ENCODE data around the gene AXL.
"Not testable (repeated sequence)": the region's sequence is repeated elsewhere in the genome, so short reads cannot be mapped to it uniquely, and the experiment has no call there.

AXL gene

DNA sequence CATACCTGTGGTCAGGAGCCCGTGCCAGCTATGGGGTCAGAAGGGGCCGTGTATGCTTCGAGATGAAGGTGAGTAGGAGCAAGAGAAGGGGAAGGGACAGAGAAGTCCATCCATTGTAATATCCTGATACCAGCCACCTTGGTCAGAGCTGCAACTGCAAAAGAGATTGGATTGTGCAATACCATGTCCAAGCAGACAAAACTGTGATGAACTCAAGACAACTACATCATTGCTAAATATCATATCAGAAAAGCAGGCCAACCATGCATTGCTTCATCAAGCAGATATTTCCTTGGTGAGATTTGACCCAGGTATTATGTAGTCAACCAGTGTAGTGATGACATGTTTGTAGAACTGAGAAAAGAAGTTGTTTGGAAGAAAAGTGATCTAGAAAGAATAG lies 57.2 kb downstream of the AXL start:
- no peak for DNase-seq (ENCODE audit: low spot score)

DNA sequence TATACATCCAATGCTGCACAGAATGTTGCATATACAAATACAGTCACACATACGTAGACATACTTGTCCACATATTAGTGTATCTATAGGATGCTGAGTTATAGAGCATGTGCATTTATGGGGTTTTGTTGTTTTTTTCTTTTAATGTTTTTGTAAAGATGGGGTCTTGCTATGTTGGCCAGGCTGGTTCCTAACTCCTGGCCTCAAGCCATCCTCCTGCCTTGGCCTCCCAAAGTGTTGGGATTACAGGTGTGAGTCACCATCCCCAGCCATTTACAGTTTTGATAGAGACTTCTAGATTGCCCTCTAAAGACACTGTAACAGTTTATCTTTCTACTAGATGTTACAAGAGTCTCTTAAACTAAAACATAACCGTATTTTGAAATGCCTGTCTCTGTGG lies 59.5 kb downstream of the AXL start:
- DNase-seq (ENCODE audit: low spot score) = no peak

DNA sequence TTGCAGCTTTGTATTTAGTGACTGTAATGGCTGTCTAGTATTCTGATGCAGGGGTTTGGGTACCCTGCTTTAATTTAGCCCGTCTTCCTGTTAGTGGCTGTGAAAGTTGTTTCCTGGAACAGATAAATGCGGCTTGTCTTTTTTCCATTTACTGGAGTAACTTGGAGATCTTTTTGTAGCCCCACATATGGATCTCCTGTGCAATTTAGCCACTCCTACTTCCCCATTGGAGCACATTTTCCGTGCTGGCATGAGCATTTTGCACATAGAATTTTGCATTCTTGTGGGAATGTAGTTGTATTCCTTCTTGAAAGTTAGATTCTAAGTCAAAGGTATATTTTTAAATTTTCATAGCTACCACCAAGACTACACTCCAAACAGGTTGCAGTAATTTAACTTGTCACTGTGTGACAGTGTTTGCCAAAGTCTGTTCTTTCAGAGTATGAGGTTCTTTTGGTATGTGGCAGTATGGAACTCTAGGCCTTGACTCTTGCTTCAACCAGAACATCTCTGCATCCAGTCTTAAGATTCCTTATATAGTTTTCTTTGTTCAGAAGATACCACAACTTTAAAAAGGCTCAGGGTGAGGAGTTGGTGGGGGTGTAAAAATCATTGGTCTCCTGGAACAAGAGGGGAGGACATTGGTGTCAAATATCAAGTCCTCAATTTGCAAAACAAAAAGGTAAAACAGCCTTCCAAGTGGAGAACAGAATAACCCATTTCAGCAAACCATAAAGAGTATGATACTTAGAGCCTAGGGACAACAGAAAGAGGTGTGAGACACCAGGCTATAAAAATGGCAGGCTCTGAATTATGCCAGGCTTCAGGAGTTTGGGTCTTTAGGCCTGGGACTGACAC lies 69.9 kb downstream of the AXL start:
- no peak for DNase-seq (ENCODE audit: low spot score)

DNA sequence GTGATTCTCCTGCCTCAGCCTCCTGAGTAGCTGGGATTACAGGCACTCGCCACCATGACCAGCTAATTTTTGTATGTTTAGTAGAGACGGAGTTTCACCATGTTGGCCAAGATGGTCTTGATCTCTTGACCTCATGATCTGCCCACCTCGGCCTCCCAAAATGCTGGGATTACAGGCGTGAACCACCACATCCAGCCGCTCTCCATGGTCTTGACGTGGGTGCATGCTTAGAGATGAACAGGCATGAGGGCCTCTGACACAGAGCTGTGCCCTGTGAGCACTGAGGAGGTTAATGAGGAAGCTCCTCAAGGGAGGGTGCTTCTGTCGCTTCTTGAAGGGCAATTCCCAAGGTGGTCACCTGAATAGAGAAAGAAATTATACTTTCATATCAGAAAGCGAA lies 70.8 kb downstream of the AXL start:
- not testable (repeated sequence) for DNase-seq (ENCODE audit: low spot score)

DNA sequence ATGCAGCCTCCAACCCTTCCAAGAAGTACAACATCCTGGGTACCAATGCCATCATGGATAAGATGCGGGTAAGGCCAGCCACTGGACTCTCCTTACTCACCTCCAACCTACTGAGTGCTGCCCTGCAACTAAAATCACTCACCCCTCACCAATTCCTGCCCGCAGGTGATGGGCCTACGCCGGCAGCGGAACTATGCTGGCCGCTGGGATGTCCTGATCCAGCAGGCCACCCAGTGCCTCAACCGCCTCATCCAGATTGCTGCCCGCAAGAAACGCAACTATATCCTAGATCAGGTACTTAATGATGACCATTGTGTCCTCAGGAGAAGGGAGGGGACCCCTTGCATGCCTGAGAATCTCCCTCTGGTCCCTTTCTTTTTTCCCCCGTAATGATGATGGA lies 75.4 kb downstream of the AXL start:
- no peak for DNase-seq (ENCODE audit: low spot score)

DNA sequence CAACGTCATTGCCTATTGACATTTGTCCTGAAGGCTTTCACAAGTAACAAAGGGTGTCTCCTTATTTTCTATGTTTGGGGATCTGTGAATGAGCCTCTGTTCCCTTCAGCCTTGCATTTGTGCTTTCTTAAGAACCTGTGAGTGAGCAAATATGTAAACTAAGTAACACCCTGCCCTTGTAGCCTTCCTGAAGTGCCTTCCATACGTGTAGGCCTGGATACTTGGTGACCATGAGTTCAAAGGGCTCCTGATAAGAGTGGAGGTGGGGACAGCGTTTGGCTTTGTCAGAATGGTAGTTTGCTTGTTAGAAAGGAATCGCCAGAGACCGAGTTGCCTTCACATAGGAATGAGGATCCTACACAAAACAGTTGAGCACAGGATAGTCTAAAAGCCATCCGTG lies 76.5 kb downstream of the AXL start:
- DNase-seq (ENCODE audit: low spot score) = no peak

DNA sequence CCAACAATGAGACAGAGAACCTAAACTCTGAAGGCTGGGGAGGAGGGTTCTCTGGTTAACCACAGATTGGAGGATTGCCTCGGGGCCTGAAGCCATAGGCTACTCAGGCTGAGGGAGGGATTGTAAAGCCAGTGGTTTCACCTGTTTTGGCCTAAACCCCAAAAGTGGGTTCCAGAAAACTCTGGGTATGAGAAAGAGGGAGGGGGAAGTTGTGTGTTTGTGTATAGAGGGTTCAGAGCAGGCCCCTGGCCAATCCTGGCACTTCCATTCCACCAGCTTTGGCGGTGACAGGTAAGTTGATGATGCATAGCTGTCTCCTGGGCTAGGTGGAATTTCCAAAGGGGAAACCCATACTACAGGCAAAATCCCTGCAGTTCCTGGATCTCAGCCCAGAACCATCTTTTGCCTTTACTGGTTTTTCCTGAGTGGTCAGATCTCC lies 77.4 kb downstream of the AXL start:
- DNase-seq (ENCODE audit: low spot score) = no peak

DNA sequence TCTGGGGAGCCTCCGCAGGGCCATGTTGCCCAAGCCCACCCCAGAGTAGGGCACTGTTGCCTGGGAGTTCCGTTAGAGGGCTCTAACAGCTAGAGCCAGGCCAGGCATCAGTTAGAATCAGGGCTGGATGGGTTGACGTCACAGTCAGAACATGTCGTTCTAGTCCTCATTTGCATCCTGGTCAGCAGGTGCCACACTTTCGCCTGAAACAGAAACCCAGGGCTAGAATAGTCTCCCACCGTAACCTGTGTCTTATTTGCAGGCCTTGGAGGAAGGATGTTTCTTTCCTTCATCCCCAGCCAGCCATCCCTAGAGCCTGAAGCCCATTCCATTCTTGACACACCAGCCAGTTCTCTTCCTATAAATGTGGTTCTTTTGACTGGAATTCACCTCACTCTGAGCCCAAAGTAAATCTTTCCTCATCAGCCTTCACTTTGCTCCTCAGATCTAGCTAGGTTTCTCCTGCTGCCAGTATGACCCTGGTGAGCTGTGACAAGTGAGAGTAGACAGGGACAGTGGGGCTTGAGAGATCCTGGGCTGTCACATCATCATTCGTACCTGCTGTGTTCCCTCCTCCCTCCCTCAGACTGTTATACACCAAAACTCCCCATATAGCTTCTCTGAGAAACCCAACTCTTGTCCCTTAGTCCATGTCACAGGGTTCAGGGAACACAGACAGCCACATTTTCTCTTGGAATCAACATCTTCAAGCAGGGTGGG lies 78.8 kb downstream of the AXL start:
- no peak for DNase-seq (ENCODE audit: low spot score)

DNA sequence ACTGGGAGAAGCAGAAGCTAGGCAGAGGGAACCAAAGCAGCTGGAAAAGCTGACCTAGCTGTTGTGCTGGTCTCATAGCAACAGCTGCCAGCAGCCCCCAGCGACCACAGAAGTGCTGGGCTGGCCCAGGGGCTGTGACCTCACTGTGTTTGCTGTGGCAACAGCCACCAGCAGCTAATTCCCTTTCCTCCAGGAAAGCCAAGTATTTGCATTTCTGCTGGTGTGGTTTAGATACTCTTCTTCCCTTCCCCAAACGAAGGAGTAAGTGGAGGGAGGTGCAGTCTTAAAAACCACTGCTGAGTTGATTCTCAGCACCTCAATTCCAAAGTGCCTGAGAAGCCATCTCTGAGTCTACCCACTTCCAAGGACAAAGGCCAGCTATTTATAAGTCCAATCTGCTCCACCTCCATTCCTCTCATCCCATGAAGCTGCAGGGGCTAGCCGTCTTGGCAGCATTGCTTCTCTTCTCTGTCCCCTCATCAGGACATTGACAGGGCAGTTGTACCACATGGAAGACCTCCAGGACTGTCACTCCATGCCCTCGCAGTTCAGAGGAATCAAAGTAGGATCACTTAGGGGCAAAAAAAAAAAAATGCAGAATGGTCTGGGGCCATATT lies 79.4 kb downstream of the AXL start:
- no peak for DNase-seq (ENCODE audit: low spot score)

DNA sequence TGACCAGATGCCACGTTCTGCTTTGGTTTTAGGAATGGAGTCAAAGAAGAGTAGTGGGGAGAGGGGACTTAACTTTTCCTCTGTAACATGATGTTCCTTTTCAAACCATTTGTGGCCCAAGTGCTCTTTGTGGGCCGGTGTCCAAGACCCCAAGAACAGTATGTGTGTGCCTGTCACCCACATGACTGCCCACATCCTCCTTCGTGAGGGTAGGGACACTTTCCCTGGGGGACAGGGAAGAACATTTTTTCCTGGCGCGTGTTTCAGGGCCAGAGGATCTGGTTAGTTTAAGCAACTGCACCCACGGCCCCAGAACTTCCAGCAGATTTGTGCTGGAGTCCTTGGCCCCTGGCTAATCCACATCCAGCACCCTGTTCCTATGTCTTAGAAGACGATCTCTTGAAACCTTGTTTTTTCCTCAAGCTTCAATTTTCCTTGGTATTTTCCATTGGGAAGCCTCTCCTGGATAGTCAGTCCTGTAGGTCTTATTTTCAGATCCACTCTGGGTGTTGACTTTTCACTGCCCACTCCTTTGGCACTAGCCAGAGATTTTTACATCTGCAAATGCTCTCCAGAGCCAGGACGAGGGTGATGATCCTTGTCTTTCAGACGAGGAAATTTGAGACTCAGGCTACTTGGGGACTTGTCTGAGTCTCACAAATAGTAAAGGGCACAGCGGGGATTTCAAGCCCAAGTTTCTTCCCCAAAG lies 80.2 kb downstream of the AXL start:
- DNase-seq (ENCODE audit: low spot score) = no peak

DNA sequence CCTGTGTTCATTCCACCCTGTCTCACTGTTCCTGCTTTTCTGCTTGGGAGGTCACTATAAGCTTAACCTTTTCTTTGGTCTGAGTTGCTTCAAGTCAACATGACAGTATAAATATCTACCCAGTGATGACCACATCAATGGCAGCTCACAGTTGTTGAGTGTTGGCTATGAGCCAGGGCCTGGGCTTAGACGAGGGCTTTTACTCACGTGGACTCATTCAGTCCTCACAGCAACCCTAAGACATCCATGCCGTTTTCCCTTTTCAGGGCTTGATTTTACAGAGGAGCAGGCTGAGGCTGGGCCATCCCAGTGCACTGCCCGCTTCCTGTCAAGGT lies 80.7 kb downstream of the AXL start:
- DNase-seq (ENCODE audit: low spot score) = no peak

DNA sequence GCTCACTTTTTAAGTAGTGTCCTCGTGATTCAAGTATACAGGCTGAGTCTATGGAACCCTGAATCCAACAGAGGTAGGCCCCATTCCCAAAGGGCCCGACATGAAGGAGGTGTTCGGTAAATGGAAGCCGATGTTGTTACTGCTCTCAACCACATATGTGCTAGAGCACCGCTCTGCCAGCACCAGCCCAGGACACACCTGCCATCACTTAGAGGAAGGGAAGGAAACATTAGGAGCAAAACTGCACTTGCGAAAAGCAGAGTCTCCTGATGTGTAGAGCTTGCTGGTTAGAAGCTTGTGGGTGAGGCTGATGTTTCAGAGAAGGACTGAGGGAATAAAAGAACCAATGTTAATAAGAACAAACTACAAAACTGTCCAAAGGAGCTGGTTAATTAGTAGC lies 81.5 kb downstream of the AXL start:
- DNase-seq (ENCODE audit: low spot score) = no peak

DNA sequence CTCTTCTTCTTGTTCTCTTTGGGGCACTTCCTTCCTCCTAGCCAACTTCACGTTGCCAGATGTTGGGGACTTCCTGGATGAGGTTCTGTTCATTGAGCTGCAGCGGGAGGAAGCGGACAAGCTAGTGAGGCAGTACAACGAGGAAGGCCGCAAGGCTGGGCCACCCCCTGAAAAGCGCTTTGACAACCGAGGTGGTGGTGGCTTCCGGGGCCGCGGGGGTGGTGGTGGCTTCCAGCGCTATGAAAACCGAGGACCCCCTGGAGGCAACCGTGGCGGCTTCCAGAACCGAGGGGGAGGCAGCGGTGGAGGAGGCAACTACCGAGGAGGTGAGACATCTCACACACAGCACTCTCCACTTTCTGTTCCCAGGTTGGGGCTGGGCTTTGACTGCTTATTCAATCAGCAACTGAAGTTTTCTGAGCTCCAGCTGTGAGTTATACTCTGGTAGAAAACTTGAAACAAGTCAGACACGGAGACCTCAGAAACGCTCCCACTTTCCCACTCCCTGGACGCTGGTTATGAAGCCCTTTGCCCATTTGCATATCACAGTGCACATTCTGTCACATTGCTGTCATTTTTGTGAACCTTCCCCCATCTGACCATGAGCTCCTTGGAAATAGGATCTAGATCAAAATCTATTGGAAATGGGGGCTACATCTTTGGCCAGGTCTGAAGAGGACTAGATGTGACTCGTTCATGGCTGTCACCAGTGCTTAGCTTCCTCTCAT lies 83.8 kb downstream of the AXL start:
- DNase-seq (ENCODE audit: low spot score) = no peak

DNA sequence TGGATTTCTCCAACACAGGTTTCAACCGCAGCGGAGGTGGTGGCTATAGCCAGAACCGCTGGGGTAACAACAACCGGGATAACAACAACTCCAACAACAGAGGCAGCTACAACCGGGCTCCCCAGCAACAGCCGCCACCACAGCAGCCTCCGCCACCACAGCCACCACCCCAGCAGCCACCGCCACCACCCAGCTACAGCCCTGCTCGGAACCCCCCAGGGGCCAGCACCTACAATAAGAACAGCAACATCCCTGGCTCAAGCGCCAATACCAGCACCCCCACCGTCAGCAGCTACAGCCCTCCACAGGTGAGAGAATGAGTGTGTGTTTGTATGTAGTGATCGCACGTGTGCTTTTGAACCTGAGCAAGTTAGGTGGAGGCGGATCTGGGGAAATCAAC lies 84.9 kb downstream of the AXL start:
- DNase-seq (ENCODE audit: low spot score) = no peak

DNA sequence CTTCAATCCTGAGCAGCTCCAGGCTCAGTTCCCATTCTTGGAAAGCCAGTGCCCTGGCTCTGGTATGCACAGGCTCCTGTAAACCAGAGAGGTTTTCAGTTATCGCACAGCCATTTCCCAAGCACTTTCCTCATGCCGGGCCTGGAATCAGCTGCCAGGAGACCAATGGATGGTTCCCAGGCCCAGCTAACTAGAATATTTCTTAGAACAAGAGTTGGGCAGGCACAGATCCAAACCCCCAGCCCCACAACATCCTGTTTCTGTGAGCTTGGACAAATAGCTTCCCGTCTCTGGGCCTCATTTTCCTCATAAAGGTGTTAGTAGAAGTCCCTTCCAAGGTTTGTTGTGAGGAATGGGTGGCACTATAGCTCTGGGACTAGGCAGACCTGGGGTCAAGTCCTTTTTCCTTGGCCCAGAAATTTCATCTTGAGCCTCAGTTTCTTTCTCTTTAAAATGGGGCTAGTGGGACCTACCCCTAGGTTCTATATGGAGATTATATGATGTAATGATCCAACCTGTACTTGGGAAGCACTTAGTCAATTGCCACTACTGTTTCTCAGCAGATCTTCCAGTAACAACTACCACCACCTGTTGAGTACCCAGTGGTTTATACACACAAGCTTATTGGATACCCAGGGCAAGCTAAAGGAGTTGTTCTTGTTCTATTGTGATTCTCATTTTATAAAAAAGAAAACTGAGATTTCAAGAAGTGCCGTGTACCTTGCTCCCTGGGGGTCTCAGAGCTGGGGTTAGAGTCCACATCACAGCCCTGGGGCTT lies 85.9 kb downstream of the AXL start:
- no peak for DNase-seq (ENCODE audit: low spot score)

DNA sequence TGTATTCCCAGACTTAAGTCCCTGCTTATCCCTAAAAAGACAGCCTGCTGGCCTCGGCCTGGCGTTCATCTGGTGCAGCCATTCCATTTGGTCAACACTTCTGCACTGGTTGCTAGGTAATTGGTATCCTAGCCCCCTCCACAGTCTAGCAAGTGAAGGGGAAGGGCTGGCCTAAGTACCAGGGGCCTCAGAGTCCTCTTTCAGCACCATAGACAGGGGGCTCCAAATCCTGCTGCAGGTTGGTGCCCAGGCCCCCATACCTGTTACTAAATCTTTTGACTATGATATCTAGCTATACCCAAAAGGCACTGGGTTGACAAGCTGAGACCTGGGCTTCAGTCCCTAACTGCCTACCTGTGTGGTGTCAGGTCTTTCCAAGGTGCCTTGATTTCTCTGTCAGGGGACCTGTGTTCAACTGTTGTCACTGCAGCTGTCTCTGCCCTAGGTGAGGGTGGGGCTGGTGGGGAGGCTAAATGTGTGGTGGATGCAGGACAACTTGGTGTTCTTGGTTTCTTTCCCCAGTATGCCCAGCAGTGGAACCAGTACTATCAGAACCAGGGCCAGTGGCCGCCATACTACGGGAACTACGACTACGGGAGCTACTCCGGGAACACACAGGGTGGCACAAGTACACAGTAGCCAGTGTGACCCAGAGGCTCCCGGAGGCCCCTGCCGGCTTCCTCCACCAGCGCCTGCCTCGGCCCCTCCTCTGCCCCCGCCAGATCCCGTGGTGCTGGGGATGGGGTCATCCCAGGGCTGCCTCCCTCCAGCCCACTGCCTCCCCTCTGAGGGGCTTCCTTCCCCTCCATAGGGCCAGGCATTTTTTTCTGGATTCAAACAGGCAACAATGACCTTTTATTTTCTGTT lies 87.1 kb downstream of the AXL start:
- no peak for DNase-seq (ENCODE audit: low spot score)

DNA sequence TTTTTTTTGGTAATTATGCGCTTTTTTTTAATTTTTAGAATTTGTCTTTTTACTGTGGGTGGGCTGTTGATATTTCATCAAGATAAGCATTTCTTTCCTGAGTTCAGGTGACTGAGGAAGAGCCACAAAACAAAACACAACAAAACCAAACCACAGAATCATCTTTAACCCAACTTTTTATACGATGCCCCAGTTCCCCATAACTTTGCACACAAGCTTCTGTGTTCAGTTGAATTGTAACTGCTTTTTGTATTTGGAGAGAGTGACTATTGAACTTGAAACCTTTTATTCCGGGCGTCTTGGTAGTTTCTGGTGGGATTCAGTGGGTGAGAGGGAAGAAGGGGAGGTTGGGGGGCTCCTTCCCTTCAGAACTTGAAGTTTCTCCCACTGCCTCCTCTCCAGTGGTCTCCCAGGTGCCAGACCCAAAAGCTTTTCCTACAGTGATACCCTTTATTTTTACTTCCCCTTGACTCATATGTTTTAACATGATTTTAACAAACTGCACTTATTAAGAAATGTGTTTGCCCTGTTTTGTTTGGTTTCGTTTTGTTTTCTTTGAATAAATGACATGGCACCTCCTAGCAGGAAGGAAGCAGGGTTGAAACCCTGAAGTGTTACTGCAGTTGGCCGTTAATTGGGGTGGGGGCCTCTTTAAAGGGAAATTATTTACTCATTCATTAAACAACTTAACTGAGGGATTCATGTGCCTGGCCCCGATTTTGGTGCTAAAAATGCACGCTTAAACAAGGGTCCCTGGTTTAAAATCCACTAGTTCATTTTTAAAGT lies 88.3 kb downstream of the AXL start:
- no peak for DNase-seq (ENCODE audit: low spot score)

DNA sequence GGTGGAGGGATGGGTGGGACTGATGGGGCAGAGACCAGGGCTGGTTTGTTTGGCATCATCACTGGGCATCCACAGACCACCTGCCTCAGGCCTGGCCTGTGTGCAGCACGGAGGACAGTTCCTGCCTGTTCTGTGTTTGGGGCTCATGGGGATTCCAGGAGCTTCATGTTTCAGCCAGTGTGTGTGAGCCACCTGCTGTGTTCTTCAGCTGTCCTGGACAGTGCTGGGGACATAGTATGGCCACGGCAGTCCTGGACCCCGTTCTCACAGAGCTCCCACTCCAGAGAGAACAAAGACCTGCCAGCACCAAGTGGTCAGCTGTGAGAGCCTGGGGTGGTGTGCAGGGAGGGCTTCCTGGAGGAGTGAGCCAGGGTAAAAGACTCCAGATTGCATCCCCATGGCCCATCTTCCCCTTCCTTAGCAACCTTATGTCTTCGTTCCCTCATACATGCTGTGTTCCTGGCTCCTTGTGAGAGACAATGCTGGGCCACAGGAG lies 89.0 kb downstream of the AXL start:
- DNase-seq (ENCODE audit: low spot score) = no peak

Measured in ecto neural progenitor cell (in vitro differentiated cells).